ENCODE measurements around the gene MDC1. TPM values are rescaled to one million over a fixed set of nuclear protein-coding genes. Genes with fewer than 3 reads are reported as not detected.

MDC1 gene
- total and polyA plus RNA-seq, 2 of the 13 experiments (the other 11 are each of a cell fraction or from before 2014, with no cell fraction given): 8.4 to 14.0 TPM

DNA sequence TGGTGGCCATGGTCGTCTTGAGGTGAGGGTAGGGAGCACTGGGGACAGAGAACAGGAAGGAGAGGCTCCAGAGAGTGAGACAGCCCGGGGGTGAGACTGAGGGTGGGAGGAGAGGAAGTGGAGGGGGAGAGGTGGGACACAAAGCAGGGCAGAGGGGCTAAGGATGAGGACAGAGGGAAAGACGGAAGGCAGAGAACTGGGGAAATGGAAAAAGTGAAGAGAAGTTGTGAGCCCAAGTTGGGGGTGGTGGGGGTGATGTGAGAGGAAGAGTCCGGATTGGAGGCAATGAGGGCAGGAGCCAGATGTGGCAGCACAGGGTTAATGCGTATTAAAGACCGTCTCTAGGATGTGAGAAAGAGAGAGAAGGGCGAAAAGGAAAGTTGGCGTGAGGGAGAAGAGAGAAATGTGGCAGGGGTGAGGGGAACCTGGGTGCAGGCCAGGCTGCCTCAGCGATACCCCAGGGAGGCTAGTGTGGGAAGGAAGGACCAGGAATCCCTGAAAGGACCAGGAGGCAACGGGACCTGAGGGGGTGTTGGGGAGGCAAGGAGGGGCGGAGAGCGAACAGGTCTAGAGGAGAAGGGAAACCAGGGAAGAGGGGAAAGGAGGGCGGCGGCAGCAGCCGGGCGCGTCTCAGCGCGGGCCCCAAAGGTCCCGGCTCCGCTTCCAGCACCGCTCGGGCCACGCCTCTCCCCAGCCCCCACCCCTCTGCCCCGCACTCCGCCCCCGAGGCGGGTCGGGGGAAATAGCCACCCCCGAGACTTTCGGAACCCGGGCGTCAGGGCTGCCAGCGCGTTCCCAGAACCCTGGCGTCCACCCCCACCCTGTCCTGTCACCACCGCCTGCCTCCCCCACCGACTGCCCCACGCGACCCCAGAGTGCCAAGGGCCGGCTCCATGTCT, 30.8 kb downstream of the MDC1 start, which contains the start of gene PPP1R18 (continued):
- TF ChIP-seq, protein P1, sequence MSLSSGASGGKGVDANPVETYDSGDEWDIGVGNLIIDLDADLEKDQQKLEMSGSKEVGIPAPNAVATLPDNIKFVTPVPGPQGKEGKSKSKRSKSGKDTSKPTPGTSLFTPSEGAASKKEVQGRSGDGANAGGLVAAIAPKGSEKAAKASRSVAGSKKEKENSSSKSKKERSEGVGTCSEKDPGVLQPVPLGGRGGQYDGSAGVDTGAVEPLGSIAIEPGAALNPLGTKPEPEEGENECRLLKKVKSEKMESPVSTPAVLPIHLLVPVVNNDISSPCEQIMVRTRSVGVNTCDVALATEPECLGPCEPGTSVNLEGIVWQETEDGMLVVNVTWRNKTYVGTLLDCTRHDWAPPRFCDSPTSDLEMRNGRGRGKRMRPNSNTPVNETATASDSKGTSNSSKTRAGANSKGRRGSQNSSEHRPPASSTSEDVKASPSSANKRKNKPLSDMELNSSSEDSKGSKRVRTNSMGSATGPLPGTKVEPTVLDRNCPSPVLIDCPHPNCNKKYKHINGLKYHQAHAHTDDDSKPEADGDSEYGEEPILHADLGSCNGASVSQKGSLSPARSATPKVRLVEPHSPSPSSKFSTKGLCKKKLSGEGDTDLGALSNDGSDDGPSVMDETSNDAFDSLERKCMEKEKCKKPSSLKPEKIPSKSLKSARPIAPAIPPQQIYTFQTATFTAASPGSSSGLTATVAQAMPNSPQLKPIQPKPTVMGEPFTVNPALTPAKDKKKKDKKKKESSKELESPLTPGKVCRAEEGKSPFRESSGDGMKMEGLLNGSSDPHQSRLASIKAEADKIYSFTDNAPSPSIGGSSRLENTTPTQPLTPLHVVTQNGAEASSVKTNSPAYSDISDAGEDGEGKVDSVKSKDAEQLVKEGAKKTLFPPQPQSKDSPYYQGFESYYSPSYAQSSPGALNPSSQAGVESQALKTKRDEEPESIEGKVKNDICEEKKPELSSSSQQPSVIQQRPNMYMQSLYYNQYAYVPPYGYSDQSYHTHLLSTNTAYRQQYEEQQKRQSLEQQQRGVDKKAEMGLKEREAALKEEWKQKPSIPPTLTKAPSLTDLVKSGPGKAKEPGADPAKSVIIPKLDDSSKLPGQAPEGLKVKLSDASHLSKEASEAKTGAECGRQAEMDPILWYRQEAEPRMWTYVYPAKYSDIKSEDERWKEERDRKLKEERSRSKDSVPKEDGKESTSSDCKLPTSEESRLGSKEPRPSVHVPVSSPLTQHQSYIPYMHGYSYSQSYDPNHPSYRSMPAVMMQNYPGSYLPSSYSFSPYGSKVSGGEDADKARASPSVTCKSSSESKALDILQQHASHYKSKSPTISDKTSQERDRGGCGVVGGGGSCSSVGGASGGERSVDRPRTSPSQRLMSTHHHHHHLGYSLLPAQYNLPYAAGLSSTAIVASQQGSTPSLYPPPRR (CRISPR knock-in tag; IDR thresholded peaks at IDR 0.05; ENCODE audit: borderline replicate concordance): 0 out of 2 replicates have a peak, but pooled peaks have one; percentile 42
- TF ChIP-seq RFXAP (CRISPR knock-in tag; IDR thresholded peaks at IDR 0.05; ENCODE audit: borderline replicate concordance) (0 out of 2 replicates have a peak, but pooled peaks have one; percentile 8), SALL2 (CRISPR knock-in tag; IDR thresholded peaks at IDR 0.05) (0 out of 2 replicates have a peak, but pooled peaks have one; percentile 25), NR2C2 (CRISPR knock-in tag; IDR thresholded peaks at IDR 0.05; ENCODE audit: borderline replicate concordance) (0 out of 2 replicates have a peak, but pooled peaks have one; percentile 26), ATF4 (CRISPR knock-in tag; IDR thresholded peaks at IDR 0.05) (no peak), BCL3 (CRISPR knock-in tag; IDR thresholded peaks at IDR 0.05) (no peak), RXRB (CRISPR knock-in tag; IDR thresholded peaks at IDR 0.05; ENCODE audit: borderline replicate concordance) (no peak), ETV6 (CRISPR knock-in tag; conservative IDR thresholded peaks at IDR 0.05) (no peak), ZFP36L1 (CRISPR knock-in tag; IDR thresholded peaks at IDR 0.05) (no peak), ZNF224 (CRISPR knock-in tag; IDR thresholded peaks at IDR 0.05) (no peak), ZNF207 (IDR thresholded peaks at IDR 0.05; ENCODE audit: borderline replicate concordance) (no peak), ZNF616 (CRISPR knock-in tag; IDR thresholded peaks at IDR 0.05; ENCODE audit: low read depth) (no peak), STAT6 (CRISPR knock-in tag; IDR thresholded peaks at IDR 0.05; ENCODE audit: borderline replicate concordance) (no peak), GMEB2 (CRISPR knock-in tag; IDR thresholded peaks at IDR 0.05; ENCODE audit: low read depth) (no peak), ZNF614 (CRISPR knock-in tag; IDR thresholded peaks at IDR 0.05; ENCODE audit: borderline replicate concordance) (no peak), PRPF4 (IDR thresholded peaks at IDR 0.05; ENCODE audit: low read depth, low read length, poor library complexity, severe bottlenecking) (no peak)

All from HepG2 (cell line).